PFSK-1 (cell line): ENCODE measurements around the gene SDK1.

ENCODE experiments used
- POLR2AphosphoS5 ChIP-seq: IDR thresholded peaks from 2 replicates; pipeline ENCODE4 v1.6.1; 2012; ENCODE audit warnings: low read depth, mild to moderate bottlenecking, control low read depth, low read length, moderate library complexity
- REST ChIP-seq, 2 experiments: IDR thresholded peaks; 2 replicates each; pipeline versions ENCODE4 v1.6.1 to v1.8.0; 2011 to 2012; ENCODE audit warnings: low read depth in 2 of 2, low read length in 2 of 2, control low read depth in 1 of 2, inconsistent platforms in 1 of 2, mild to moderate bottlenecking in 1 of 2, moderate library complexity in 1 of 2; ENCODE audit not compliant: insufficient read depth in 1 of 2
- SIN3A ChIP-seq: IDR thresholded peaks from 2 replicates; pipeline ENCODE4 v1.6.1; 2012; ENCODE audit warnings: mild to moderate bottlenecking, low read length, moderate library complexity, borderline replicate concordance; ENCODE audit not compliant: insufficient read depth
- TAF1 ChIP-seq: IDR thresholded peaks from 2 replicates; pipeline ENCODE4 v1.6.1; 2012; ENCODE audit warnings: low read length, control low read depth, borderline replicate concordance; ENCODE audit not compliant: insufficient read depth

GRCh38 chr7:3302681-3303320 lies 1.7 kb downstream of the SDK1 start:
- TF ChIP-seq POLR2AphosphoS5, result no peak
- no peak for TF ChIP-seq REST (IDR thresholded peaks at IDR 0.05; ENCODE audit: insufficient read depth in 1 of 2, low read depth in 2 of 2, low read length in 2 of 2)
- no peak for TF ChIP-seq TAF1
- TF ChIP-seq SIN3A, result no peak
